GM10847 (cell line): ENCODE measurements around the gene YJU2.

Experiments used
- POLR2A ChIP-seq: IDR thresholded peaks from 2 replicates; pipeline ENCODE4 v1.6.1; 2011; ENCODE audit not compliant: insufficient read length; ENCODE audit errors: extremely low read depth

Gene YJU2

DNA sequence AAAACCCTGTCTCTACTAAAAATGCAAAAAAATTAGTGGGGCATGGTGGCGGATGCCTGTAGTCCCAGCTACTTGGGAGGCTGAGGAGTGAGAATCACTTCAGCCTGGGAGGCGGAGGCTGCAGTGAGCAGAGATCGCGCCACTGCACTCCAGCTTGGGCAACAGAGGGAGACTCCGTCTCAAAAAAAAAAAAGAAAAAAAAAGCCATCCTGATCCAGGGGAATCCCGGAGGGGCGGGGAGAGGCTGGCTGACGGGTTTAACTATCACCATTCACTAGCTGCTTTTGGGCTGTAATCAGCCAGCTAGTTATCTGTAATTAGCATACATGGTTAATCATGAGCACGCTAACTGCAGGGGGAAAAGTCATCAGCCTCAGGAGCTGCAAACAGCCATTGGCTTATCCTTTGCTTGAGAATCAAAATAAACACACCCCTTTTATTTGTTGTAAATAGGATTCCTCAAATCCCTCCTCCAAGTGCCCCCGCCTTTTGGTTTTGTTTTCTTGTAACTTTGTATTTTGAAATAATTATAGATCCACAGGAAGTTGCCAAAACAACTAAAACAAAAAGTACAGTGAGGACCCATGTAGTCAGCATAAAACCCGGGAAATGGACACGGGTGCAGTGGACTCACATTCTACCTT is 67.1 kb downstream of the YJU2 start:
- TF ChIP-seq POLR2A, result no peak

DNA sequence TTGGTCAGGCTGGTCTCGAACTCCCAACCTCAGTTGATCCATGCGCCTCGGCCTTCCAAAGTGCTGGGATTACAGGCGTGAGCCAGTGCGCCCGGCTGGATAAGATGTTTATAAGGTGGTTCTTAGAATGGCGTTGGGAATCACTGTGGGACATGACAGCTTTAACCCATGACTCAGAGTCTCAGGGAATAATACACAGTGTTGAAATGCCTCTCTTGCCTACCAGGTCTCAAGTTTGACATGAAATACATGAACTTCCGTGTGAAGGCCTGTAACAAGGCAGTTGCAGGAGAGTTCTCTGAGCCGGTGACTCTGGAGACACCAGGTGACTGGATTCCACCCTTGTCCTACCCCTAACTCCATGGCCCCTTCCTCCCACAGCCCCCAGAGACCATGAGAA is 70.1 kb downstream of the YJU2 start:
- no peak for TF ChIP-seq POLR2A

DNA sequence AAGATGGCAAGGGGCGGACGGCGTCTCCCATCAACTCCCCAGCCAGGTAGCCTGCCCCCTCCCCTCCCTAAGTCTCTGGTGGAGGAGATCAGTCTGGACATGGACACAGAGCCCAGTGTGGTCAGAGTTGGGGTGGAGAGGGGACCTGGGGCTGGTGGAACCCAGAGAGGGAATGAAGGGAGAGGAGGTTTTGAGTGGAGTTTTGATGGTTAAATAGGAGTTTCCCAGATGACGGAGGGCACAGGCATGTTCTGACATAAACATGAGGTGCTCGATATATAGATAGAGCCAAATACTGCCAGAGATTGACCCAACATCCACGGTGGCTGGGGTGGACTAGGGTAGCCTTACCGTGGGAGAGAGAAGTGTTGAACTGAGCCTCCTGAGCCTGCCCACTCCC is 71.6 kb downstream of the YJU2 start:
- TF ChIP-seq POLR2A, result no peak
